DND-41 (cell line): ENCODE measurements around the gene PGM5.

Experiments used
- ATAC-seq: fragments of 200-7000 bp; cut with Tn5 transposase; 3 replicates; pipeline ENCODE4 v1.9.1; 2021; ENCODE audit warnings: low read depth; ENCODE audit not compliant: insufficient read depth
- DNase-seq: peaks from one replicate; pipeline ENCODE4 v3.0.0-alpha.2; 2020
- H2AFZ ChIP-seq: 2 replicates; pipeline ENCODE4 v1.6.0; 2012; ENCODE audit warnings: low read depth, low read length
- H3K27ac ChIP-seq: 2 replicates; pipeline ENCODE4 v1.5.1; 2012; ENCODE audit warnings: low read length, inconsistent platforms
- H3K27me3 ChIP-seq: fragments of 200-600 bp; sonication (generic); 2 replicates; pipeline ENCODE4 v1.6.0; 2012; ENCODE audit warnings: low read length, mild to moderate bottlenecking, inconsistent platforms; ENCODE audit not compliant: insufficient read depth, poor library complexity
- H3K36me3 ChIP-seq: 2 replicates; pipeline ENCODE4 v1.5.1; 2012; ENCODE audit warnings: low read length, inconsistent platforms; ENCODE audit not compliant: insufficient read depth
- H3K4me1 ChIP-seq: 2 replicates; pipeline ENCODE4 v1.5.1; 2012; ENCODE audit warnings: mild to moderate bottlenecking, low read length; ENCODE audit not compliant: insufficient read depth
- H3K4me2 ChIP-seq: 2 replicates; pipeline ENCODE4 v1.6.0; 2012; ENCODE audit warnings: mild to moderate bottlenecking, moderate library complexity, low read length, inconsistent platforms; ENCODE audit not compliant: insufficient read depth
- H3K4me3 ChIP-seq, 2 experiments: fragments of 200-600 bp in 1 of 2; shearing (Covaris generic) in 1 of 2; 2 replicates each; pipeline ENCODE4 v1.5.1; 2012 to 2016; ENCODE audit warnings: inconsistent platforms in 2 of 2, low read length in 2 of 2, mild to moderate bottlenecking in 2 of 2, low read depth in 1 of 2, moderate library complexity in 1 of 2
- H3K79me2 ChIP-seq: 2 replicates; pipeline ENCODE4 v1.6.0; 2012; ENCODE audit warnings: low read length, inconsistent platforms; ENCODE audit not compliant: insufficient read depth
- H3K9ac ChIP-seq: 2 replicates; pipeline ENCODE4 v1.6.0; 2012; ENCODE audit warnings: low read depth, mild to moderate bottlenecking, inconsistent platforms, low read length, moderate library complexity
- H3K9me3 ChIP-seq: 2 replicates; pipeline ENCODE4 v1.5.1; 2012; ENCODE audit warnings: low read length, moderate library complexity, mild to moderate bottlenecking, inconsistent platforms; ENCODE audit not compliant: insufficient read depth, severe bottlenecking
- H4K20me1 ChIP-seq: 2 replicates; pipeline ENCODE4 v1.6.0; 2012; ENCODE audit warnings: low read length; ENCODE audit not compliant: insufficient read depth
- EZH2 ChIP-seq: IDR thresholded peaks from 3 replicates; pipeline ENCODE4 v1.6.1; 2012; ENCODE audit warnings: borderline replicate concordance, low read depth, mild to moderate bottlenecking, moderate library complexity, low read length, inconsistent platforms; ENCODE audit not compliant: severe bottlenecking
- TF ChIP-seq, protein P1 (sequence below): IDR thresholded peaks from 2 replicates; pipeline ENCODE4 v1.5.1; 2012; ENCODE audit warnings: borderline replicate concordance, low read length, moderate library complexity, mild to moderate bottlenecking; ENCODE audit not compliant: poor library complexity, severe bottlenecking; ENCODE audit errors: extremely low read depth

Gene PGM5

DNA sequence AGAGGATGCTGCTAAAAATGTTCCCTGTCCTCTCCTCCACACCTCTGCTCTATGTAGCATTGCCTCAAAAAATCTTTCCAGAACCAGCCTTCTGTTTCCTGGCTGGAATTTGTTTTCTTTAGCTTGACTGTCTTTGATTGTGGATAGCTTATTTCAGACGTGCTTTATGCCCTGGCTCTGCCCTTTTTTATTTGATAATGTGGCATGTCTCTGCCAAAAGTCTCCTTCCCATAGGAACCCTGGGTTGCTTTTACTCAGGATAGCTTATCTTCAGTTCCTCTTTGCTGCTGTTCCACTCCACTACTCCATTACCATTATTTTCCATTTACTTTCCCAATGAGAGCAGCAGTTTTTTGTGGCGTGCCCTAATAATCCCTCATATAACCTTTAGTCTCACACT is 185.2 kb downstream of the PGM5 start:
- Histone ChIP-seq H3K4me1 (no peaks in the 10 kb centered on the region), H3K36me3 (no peaks in the 10 kb centered on the region), H4K20me1 (no peaks in the 10 kb centered on the region), H3K9ac (no peak overlapping the region), H3K4me3 (no peak overlapping the region), H3K79me2 (no peaks in the 10 kb centered on the region), H3K27ac (no peak overlapping the region), H2AFZ (no peak overlapping the region), H3K4me2 (no peak overlapping the region), H3K27me3 (no peaks in the 10 kb centered on the region), H3K9me3 (no peaks in the 10 kb centered on the region)
- TF ChIP-seq, protein P1, sequence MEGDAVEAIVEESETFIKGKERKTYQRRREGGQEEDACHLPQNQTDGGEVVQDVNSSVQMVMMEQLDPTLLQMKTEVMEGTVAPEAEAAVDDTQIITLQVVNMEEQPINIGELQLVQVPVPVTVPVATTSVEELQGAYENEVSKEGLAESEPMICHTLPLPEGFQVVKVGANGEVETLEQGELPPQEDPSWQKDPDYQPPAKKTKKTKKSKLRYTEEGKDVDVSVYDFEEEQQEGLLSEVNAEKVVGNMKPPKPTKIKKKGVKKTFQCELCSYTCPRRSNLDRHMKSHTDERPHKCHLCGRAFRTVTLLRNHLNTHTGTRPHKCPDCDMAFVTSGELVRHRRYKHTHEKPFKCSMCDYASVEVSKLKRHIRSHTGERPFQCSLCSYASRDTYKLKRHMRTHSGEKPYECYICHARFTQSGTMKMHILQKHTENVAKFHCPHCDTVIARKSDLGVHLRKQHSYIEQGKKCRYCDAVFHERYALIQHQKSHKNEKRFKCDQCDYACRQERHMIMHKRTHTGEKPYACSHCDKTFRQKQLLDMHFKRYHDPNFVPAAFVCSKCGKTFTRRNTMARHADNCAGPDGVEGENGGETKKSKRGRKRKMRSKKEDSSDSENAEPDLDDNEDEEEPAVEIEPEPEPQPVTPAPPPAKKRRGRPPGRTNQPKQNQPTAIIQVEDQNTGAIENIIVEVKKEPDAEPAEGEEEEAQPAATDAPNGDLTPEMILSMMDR: no peak
- no peak for TF ChIP-seq EZH2
- DNase-seq: no peak
- no peak for ATAC-seq

DNA sequence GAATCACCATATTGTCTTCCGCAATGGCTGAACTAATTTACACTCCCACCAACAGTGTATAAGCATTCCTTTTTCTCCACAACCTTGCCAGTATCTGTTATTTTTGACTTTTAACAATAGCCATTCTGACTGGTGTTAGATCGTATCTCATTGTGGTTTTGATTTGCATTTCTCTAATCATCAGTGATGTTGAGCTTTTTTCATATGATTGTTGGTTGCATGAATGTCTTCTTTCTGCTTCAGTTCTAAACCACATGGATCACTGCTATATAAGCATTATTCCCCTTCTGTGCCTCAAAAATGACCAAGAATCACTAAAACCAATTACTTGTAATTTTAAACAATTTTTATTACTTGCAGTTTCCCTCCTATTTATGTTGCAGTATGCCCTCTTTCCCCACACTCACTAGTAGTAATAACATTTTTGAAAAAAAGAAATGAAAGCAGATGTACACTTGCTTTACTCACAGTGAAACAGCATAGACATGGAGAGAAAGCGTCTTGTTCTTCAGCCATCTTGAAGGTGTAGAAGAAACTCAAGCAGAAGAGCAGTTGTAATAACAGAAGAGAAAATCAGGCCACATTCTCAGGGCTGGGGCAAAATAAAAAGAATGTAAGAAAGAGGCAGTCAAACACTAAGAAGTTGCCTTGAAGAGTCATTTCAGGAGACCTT is 188.8 kb downstream of the PGM5 start:
- H3K4me1 ChIP-seq: no peaks in the 10 kb centered on the region
- no peak for ATAC-seq
- no peaks in the 10 kb centered on the region for H3K36me3 ChIP-seq
- no peak overlapping the region for H2AFZ ChIP-seq
- TF ChIP-seq EZH2: no peak
- TF ChIP-seq, protein P1: no peak
- no peak for DNase-seq
- H3K9ac ChIP-seq: no peak overlapping the region
- H3K79me2 ChIP-seq: no peaks in the 10 kb centered on the region
- no peaks in the 10 kb centered on the region for H3K9me3 ChIP-seq
- no peaks in the 10 kb centered on the region for H4K20me1 ChIP-seq
- no peak overlapping the region for H3K4me2 ChIP-seq
- no peak overlapping the region for H3K4me3 ChIP-seq
- no peaks in the 10 kb centered on the region for H3K27me3 ChIP-seq
- H3K27ac ChIP-seq: no peak overlapping the region

DNA sequence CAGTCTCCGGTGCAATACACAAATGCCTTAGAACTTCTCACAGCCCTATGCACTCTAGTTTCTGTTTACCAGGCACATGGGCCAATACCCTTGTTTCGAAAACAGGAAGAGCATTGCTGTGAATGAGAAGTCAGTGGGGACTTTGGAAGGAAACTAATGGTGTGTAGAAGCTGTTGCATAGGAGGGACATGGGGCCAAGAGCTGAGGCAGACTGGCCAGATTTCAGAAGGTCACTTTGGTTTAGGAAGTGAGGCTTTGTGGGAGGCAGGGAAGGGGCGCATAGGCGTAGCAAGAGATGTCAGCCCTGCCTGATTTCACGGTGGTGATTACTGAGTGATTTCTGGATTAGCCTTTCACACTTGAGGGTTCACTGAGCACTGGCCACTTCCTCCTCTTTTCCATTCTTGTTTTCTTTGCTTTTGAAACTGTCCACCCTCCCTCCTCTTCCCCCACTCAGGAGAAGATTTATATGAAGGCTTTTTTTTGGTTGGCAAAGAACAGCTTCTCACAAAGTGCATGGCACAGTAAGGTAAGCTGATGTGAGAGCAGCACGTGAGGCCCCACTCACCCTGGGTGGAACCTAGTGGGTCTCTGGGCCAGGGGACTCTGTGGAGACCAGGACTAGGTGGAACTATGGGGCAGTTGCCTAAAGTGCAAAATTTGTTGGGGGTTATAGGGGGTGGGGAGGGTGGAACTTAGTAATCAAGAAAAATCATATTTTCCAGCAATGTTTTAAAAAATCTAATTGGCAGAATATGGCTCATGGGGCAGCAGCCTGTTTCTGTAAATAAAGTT is 190.4 kb downstream of the PGM5 start:
- H4K20me1 ChIP-seq: no peaks in the 10 kb centered on the region
- no peaks in the 10 kb centered on the region for H3K36me3 ChIP-seq
- H3K27ac ChIP-seq: no peak overlapping the region
- H2AFZ ChIP-seq: no peak overlapping the region
- H3K4me2 ChIP-seq: no peak overlapping the region
- ATAC-seq (no peak), DNase-seq (no peak)
- no peak overlapping the region for H3K9ac ChIP-seq
- no peaks in the 10 kb centered on the region for H3K27me3 ChIP-seq
- no peak overlapping the region for H3K4me3 ChIP-seq
- no peaks in the 10 kb centered on the region for H3K79me2 ChIP-seq
- H3K4me1 ChIP-seq: no peaks in the 10 kb centered on the region
- TF ChIP-seq, protein P1: no peak
- TF ChIP-seq EZH2: no peak
- H3K9me3 ChIP-seq: no peaks in the 10 kb centered on the region
